CD4-positive, CD25-positive, alpha-beta regulatory T cell (primary cell): ENCODE measurements around the gene PPP1R14B. TPM values are rescaled to one million over a fixed set of nuclear protein-coding genes. Genes with fewer than 3 reads are reported as not detected.

Source experiments
- ATAC-seq, 2 donors: fragments of 150-1000 bp; cut with Tn5 transposase; one replicate each; pipeline ENCODE4 v1.10.0; 2021; ENCODE audit warnings: low read depth in 2 of 2, moderate number of reproducible peaks in 2 of 2, moderate library complexity in 1 of 2
- DNase-seq, 3 donors: peaks; one replicate each; pipeline versions ENCODE4 v3.0.0 to v3.0.0-alpha.2; 2012 to 2022; ENCODE audit warnings: mixed read lengths in 1 of 3
- H3K27ac ChIP-seq: one replicate; pipeline ENCODE4 v1.7.0; 2013; ENCODE audit warnings: mild to moderate bottlenecking, low read length; ENCODE audit not compliant: insufficient read depth, poor library complexity, severe bottlenecking
- H3K27me3 ChIP-seq: one replicate; pipeline ENCODE4 v1.7.0; 2013; ENCODE audit warnings: low read length; ENCODE audit not compliant: control insufficient read depth, insufficient read depth
- H3K36me3 ChIP-seq: one replicate; pipeline ENCODE4 v1.7.0; 2013; ENCODE audit warnings: mild to moderate bottlenecking, low read length, moderate library complexity; ENCODE audit not compliant: control insufficient read depth, insufficient read depth
- H3K4me1 ChIP-seq: 2 replicates; pipeline ENCODE4 v1.7.0; 2013; ENCODE audit warnings: mild to moderate bottlenecking, low read length; ENCODE audit not compliant: insufficient read depth, control insufficient read depth, poor library complexity, severe bottlenecking
- H3K4me3 ChIP-seq: one replicate; pipeline ENCODE4 v1.7.0; 2013; ENCODE audit warnings: low read depth, mild to moderate bottlenecking, low read length, moderate library complexity
- H3K9me3 ChIP-seq, 2 experiments: 1 replicate in 1 of 2; 2 replicates in 1 of 2; pipeline ENCODE4 v1.7.0; 2013; ENCODE audit warnings: low read length in 2 of 2, mild to moderate bottlenecking in 1 of 2, moderate library complexity in 1 of 2; ENCODE audit not compliant: control insufficient read depth in 2 of 2
- H3K27ac Mint-ChIP-seq, 3 donors: one replicate each; pipeline ENCODE4 v1.8.0; 2020 to 2022; ENCODE audit warnings: mild to moderate bottlenecking in 3 of 3, mixed read lengths in 3 of 3, moderate library complexity in 2 of 3
- H3K27me3 Mint-ChIP-seq: one replicate; pipeline ENCODE4 v1.8.0; 2022; ENCODE audit warnings: mild to moderate bottlenecking, mixed read lengths
- H3K36me3 Mint-ChIP-seq: one replicate; pipeline ENCODE4 v1.8.0; 2020; ENCODE audit warnings: mixed read lengths
- H3K4me1 Mint-ChIP-seq, 4 donors: one replicate each; pipeline ENCODE4 v1.8.0; 2020 to 2022; ENCODE audit warnings: mixed read lengths in 4 of 4, mild to moderate bottlenecking in 1 of 4
- H3K4me3 Mint-ChIP-seq, 4 donors: one replicate each; pipeline ENCODE4 v1.8.0; 2020 to 2022; ENCODE audit warnings: mild to moderate bottlenecking in 4 of 4, mixed read lengths in 4 of 4, moderate library complexity in 3 of 4
- H3K9me3 Mint-ChIP-seq, 7 donors: one replicate each; pipeline ENCODE4 v1.8.0; 2020 to 2022; ENCODE audit warnings: mixed read lengths in 7 of 7, mild to moderate bottlenecking in 3 of 7, moderate library complexity in 2 of 7
- polyA plus RNA-seq, 4 donors: library from polyadenylated mRNA; unstranded; fragments of 300-500 nt; fragmentation: Illumina TruSeq; gene quantifications; one replicate each; pipeline ENCODE4 v1.2.3, GENCODE V29; 2021
- total RNA-seq: library from RNA; stranded (reverse); gene quantifications from one replicate; pipeline ENCODE4 v1.2.3, GENCODE V29; 2022

The PPP1R14B gene
- total and polyA plus RNA-seq, 5 donors from 2014 or later: 22.4 to 37.6 (median 26.2) TPM

DNA sequence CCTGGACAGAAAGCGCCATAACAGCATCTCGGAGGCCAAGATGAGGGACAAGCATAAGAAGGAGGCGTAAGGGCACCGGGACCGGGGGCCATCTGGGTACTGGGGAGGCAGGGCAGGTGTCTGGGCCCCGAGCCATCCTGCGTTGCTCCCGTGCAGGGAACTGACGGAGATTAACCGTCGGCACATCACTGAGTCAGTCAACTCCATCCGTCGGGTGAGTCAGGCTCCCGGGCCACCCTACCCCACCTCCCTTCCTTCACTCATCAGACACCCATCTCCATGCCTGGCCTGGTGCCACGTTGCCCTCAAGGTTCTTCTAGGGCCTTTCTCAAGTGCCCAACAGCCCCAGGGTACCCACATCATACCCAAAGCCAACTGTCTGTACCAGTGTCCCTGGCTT lies 19.6 kb upstream of the PPP1R14B start:
- Histone ChIP-seq H3K4me1 (peaks cover 21% of the 10 kb centered on the region), H3K9me3 (no peaks in the 10 kb centered on the region), H3K27me3 (no peaks in the 10 kb centered on the region), H3K27ac (no peak overlapping the region), H3K36me3 (no peaks in the 10 kb centered on the region), H3K4me3 (no peak overlapping the region)
- H3K36me3 Mint-ChIP-seq: no peaks in the 10 kb centered on the region
- H3K4me1 Mint-ChIP-seq: peaks cover 0 to 28% (median 15%) of the 10 kb centered on the region in 4 donors
- H3K4me3 Mint-ChIP-seq: no peak overlapping the region
- no peak for ATAC-seq
- H3K27me3 Mint-ChIP-seq: peaks cover 8% of the 10 kb centered on the region
- H3K27ac Mint-ChIP-seq: no peak overlapping the region
- DNase-seq: no peak
- H3K9me3 Mint-ChIP-seq: peaks cover 0 to 3% (median 0%) of the 10 kb centered on the region in 7 donors

GRCh38 chr11:64265176-64266160 lies 18.7 kb upstream of the PPP1R14B start:
- Histone ChIP-seq H3K36me3 (no peaks in the 10 kb centered on the region), H3K27ac (no peak overlapping the region), H3K4me1 (peaks cover 17% of the 10 kb centered on the region), H3K9me3 (no peaks in the 10 kb centered on the region), H3K4me3 (no peak overlapping the region), H3K27me3 (no peaks in the 10 kb centered on the region)
- Mint-ChIP-seq H3K4me1 (peaks cover 0 to 27% (median 15%) of the 10 kb centered on the region in 4 donors), H3K4me3 (peak overlapping the region in 1 of 4 donors; percentile 77), H3K9me3 (peaks cover 0 to 3% (median 0%) of the 10 kb centered on the region in 7 donors), H3K27me3 (peaks cover 7% of the 10 kb centered on the region), H3K36me3 (no peaks in the 10 kb centered on the region), H3K27ac (no peak overlapping the region)
- ATAC-seq: no peak
- no peak for DNase-seq

- DNase-seq (no peak), ATAC-seq (no peak)
- Histone ChIP-seq H3K27me3 (no peaks in the 10 kb centered on the region), H3K36me3 (no peaks in the 10 kb centered on the region), H3K9me3 (no peaks in the 10 kb centered on the region), H3K4me1 (peaks cover 13% of the 10 kb centered on the region), H3K4me3 (no peak overlapping the region), H3K27ac (no peak overlapping the region)
- no peaks in the 10 kb centered on the region for H3K27me3 Mint-ChIP-seq
- peaks cover 0 to 22% (median 16%) of the 10 kb centered on the region in 4 donors for H3K4me1 Mint-ChIP-seq
- no peaks in the 10 kb centered on the region for H3K36me3 Mint-ChIP-seq
- peak overlapping the region in 1 of 4 donors; percentile 63 for H3K4me3 Mint-ChIP-seq
- no peaks in the 10 kb centered on the region for H3K9me3 Mint-ChIP-seq
- H3K27ac Mint-ChIP-seq: peak overlapping the region in 2 of 3 donors; percentile 46 to 96
Measured at GRCh38 chr11:64264371-64264852, 17.7 kb upstream of the PPP1R14B start.

GRCh38 chr11:64263947-64264317 lies 17.2 kb upstream of the PPP1R14B start:
- Mint-ChIP-seq H3K4me3 (no peak overlapping the region), H3K36me3 (no peaks in the 10 kb centered on the region), H3K4me1 (peaks cover 0 to 20% (median 15%) of the 10 kb centered on the region in 4 donors), H3K9me3 (no peaks in the 10 kb centered on the region), H3K27ac (no peak overlapping the region), H3K27me3 (no peaks in the 10 kb centered on the region)
- Histone ChIP-seq H3K4me1 (peaks cover 12% of the 10 kb centered on the region), H3K4me3 (no peak overlapping the region), H3K36me3 (no peaks in the 10 kb centered on the region), H3K27me3 (no peaks in the 10 kb centered on the region), H3K9me3 (no peaks in the 10 kb centered on the region), H3K27ac (no peak overlapping the region)
- DNase-seq (no peak), ATAC-seq (no peak)

DNA sequence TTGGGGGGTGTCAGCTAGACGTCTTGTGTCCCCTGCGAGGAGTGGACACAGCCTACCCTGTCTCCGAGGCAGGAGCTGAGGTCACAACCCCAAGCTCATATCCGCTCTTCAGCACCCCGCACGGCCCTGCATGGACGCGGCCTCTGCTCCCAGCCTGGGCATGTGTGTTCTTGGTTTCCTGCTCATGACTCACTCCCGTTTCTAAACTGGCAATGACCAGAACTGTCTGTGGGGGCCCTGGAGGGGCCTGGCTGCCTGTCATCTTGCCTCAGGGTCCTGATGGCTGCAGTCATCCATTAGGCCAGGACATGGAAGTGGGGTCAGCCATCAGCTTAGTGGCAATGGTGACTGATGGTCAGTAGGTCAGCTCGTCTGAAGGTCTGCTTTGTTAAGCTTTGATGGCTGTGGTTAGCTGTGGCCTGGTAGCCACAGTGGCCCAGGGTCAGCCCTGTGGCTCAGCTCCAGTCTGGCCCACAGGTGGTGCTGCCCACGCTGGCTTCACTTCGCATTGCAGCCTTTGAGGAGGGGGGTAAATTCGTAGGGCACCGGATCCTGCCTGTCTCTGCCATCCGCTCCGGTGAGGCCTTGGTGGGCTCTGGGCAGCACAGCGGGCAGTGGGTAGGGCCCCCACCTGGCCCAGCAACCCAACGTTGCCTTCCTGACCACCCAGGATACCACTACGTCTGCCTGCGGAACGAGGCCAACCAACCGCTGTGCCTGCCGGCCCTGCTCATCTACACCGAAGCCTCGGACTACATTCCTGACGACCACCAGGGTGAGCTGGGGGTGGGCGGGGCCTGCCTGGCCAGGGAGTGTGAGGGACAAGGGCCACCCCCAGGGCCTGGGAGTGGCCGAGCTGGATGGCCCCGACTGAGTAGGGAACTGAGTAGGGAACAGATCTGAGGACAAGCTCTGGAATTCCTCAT lies 16.5 kb upstream of the PPP1R14B start:
- peaks cover 5% of the 10 kb centered on the region for H3K4me1 ChIP-seq
- Mint-ChIP-seq H3K4me1 (peaks cover 0 to 15% (median 11%) of the 10 kb centered on the region in 4 donors), H3K9me3 (no peaks in the 10 kb centered on the region), H3K36me3 (no peaks in the 10 kb centered on the region), H3K27ac (no peak overlapping the region), H3K27me3 (no peaks in the 10 kb centered on the region), H3K4me3 (no peak overlapping the region)
- no peak overlapping the region for H3K4me3 ChIP-seq
- peaks cover 4% of the 10 kb centered on the region for H3K36me3 ChIP-seq
- no peaks in the 10 kb centered on the region for H3K27me3 ChIP-seq
- DNase-seq: no peak
- no peak overlapping the region for H3K27ac ChIP-seq
- H3K9me3 ChIP-seq: no peaks in the 10 kb centered on the region
- no peak for ATAC-seq

- ATAC-seq (no peak), DNase-seq (no peak)
- Histone ChIP-seq H3K4me1 (peaks cover 5% of the 10 kb centered on the region), H3K36me3 (peaks cover 4% of the 10 kb centered on the region), H3K27ac (no peak overlapping the region), H3K4me3 (no peak overlapping the region), H3K27me3 (no peaks in the 10 kb centered on the region), H3K9me3 (no peaks in the 10 kb centered on the region)
- Mint-ChIP-seq H3K27ac (no peak overlapping the region), H3K27me3 (no peaks in the 10 kb centered on the region), H3K9me3 (no peaks in the 10 kb centered on the region), H3K4me1 (peaks cover 0 to 9% (median 6%) of the 10 kb centered on the region in 4 donors), H3K4me3 (no peak overlapping the region), H3K36me3 (no peaks in the 10 kb centered on the region)
Measured at GRCh38 chr11:64262271-64263002, 15.7 kb upstream of the PPP1R14B start.

- Histone ChIP-seq H3K9me3 (no peaks in the 10 kb centered on the region), H3K4me3 (no peak overlapping the region), H3K27ac (no peak overlapping the region), H3K4me1 (peaks cover 5% of the 10 kb centered on the region), H3K36me3 (peaks cover 4% of the 10 kb centered on the region), H3K27me3 (no peaks in the 10 kb centered on the region)
- no peak overlapping the region for H3K27ac Mint-ChIP-seq
- H3K27me3 Mint-ChIP-seq: no peaks in the 10 kb centered on the region
- DNase-seq: no peak
- no peak overlapping the region for H3K4me3 Mint-ChIP-seq
- H3K36me3 Mint-ChIP-seq: no peaks in the 10 kb centered on the region
- peaks cover 0 to 9% (median 6%) of the 10 kb centered on the region in 4 donors for H3K4me1 Mint-ChIP-seq
- ATAC-seq: no peak
- H3K9me3 Mint-ChIP-seq: no peaks in the 10 kb centered on the region
Measured at GRCh38 chr11:64261556-64262080, 14.9 kb upstream of the PPP1R14B start.
